HG03439 (cell line): Measurements from ENCODE around the gene IQCM.

Source experiments
- ATAC-seq: cut with Tn5 transposase; IDR thresholded peaks from one replicate; pipeline ENCODE4 v1.9.1; 2021; ENCODE audit warnings: mild to moderate bottlenecking, moderate library complexity; ENCODE audit not compliant: unreplicated experiment

IQCM gene

DNA sequence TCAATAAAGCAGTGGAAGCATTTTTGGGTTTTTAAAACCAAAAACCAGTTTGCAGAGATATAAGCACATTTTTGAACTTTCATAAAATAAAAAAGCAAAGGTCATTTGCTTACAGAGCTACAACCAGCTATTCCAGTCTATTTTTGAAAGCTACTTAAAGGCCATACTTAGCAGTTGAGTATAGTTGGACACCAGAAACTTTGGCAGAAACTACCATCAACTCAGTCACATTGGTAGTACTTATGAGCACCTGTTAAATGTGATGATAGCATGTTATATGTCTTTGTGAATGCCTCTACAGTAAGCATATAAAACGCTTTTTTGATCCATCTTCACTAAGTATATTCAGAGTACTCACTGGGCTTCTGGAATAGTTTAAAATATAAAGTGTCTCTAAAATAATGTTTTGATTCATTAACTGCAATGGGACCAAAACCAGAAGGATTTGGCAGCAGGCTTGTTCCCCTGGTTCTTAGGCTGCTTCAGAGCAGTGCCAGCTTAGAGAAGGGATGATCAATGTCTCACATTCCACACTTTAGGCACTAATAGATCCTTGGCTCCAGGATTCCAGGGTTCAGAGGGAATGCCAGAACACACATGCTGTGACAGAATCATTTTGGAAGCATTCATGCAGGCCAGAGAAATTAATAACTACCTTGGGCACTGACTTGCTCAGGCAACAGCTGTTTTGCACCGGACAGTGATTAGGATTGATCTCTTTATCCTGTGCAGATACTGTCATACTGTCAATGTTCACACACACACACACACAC is 103.9 kb downstream of the IQCM start:
- no peak for ATAC-seq

DNA sequence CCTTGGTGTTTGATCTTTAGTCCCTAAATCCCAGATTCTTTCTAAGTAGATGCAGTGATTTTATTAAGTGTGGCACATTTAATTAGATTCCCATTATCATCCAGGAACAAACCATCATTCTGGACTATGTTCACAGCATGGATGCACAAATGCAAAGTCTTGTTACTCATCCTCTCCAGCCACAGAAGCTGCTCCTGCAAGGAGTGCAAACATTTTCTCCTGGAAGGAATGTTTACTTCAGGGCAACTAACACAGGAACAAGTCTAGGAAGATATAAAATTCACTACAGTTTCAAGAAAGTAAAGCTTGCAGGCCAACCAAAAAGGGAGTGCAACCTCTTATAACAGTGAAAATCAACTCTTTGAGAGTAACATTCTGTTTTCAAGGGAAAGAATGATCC is 106.0 kb downstream of the IQCM start:
- no peak for ATAC-seq

DNA sequence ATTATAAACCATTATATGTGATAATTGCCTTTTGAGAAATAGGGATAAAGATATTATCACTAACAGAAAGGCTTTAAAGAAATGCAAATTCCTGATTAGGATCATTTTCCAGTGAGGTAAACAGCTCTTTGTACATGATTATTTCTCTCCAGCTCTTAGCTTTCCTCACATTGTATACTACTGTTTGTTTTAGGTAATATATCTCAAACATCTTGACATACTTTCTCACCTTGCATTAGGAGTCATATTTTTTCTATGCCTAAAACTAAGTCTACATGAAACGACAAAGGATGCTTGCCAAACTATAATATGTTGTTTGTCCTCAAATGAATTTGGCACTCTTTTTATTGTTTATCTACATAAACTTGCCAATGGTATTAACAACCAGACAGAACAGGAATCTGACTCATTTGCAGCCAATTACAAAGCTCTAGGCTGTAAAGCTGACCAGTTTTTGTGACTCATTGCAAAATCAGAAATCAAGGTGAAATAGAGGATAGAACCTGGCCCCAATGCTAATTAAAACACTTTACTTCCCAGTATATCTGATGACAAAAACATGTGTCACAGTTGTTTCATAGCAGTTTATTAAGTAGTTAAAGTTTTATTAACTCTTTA is 107.0 kb downstream of the IQCM start:
- ATAC-seq, result no peak

DNA sequence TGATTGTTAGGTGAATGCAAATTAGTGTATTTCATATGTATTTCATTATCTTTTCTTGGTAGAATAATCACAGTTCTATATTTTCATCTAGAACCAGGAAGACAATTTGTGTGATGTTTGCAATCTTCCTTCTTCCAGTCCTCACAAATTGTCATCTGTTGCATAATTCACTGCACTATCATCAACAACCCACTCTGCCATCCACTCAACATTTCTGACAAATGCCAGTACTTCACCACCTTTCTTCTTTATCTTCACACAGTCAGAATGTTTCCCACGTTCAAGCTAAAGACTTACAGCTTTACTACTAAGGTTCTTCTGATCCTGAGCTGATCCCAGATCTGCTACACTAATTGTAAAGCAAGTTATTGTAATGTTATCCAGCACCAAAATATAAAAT is 107.8 kb downstream of the IQCM start:
- ATAC-seq, result no peak

DNA sequence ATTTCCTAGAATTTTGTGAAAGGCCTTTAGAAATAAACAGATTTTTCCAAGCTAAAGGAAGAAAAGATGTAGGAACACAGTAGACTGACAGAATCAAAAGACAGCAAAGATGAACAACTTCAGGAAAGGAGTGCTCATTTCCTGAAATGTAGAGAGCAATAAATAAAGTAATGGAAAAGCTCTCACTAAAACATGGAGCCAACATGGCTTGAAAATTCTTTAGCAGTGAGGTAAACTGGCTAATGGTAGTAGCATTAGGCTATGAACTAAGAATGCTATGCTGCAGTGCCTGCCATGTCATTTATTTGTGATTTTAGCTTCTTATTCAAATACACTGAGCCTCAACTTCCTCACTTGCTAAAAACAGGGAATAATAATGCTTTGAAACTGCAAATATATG is 108.7 kb downstream of the IQCM start:
- ATAC-seq, result no peak

DNA sequence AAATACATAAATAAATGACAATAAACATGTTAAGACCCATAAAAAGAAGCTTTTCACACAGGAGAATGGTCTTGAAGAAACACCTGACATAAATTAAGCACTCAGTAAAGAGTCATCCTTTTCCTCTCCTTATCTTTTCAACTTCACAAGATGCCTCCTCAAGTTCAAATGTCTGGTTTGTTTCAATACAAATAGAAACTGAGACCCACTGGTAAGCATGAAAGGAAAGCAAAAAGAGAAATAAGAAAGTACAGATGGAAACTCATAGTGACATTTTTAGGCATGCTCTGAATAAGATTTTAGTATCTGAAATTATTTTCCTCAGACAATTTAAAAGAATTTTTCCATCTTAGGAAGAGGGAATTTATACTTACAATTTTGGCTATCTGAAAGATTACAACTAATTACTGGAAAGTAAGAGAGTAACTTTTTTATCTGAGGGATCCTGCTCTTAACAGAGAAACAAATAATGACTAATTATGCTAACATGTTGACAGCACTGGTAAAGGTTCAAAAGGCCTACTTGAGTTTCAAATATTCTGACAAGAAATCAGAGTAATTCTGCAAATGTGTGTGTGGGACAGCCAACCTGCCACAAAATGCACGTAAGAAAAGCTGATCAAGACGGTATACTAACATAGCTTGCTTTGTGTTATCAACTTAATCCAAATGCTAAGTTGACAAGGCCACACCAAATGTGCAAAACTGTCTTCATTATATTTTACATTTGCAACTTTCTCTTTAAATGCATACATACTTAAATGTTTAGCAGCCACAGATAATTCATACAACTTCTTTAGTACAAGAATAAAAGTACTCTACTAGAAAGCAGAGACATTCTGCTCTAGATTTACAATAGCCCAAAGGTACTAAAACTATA is 113.0 kb downstream of the IQCM start:
- ATAC-seq, result no peak

DNA sequence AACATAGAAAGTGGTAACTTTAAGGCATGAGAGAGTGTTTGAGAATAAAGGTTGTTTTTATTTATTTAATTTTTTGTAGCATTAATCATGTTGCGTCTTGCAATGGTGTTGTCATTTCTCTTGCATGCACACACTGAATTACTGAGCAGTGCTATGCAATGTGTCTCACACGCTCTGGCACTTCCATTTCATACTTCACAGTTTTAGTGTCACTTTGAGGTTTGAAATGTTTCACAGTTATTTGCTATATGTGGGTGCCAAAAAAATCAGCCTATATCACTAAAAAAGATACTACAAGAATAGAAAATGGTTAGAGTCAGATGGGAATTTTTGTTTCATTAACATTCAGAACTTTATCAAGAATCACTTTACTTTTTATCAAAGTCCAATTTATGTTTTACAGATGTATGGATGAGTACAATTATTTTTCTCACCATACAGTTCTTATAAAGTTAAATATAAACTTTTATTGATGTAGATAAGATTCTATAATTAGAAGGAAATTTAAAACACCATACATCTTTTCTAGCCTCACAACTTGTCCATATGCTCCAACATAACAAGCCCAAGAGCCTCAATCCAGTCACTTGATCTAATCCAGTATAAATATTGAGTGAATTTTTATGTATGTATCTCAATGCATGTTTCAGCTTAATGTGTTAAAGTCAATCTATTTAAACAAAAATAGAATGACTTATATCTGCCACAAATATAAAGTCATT is 114.0 kb downstream of the IQCM start:
- no peak for ATAC-seq

DNA sequence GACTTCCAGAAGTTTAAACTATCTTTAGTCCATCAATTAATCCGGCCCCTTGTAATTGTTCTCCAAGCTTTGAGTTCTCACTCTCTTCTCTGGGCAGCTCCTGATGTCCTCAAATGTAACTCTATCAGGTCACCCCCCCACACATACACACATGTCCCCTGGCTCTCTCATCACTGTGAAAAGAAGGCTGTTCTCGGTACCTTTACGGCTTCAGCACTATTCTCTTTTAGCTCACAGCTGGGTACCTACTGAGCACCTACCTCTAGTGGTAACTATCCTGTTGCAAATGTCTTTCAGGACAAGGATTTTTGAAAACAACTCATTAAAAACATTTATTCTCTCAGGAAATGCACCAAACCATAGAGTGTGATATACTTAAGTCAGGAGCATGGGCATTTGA is 115.4 kb downstream of the IQCM start:
- ATAC-seq, result no peak

DNA sequence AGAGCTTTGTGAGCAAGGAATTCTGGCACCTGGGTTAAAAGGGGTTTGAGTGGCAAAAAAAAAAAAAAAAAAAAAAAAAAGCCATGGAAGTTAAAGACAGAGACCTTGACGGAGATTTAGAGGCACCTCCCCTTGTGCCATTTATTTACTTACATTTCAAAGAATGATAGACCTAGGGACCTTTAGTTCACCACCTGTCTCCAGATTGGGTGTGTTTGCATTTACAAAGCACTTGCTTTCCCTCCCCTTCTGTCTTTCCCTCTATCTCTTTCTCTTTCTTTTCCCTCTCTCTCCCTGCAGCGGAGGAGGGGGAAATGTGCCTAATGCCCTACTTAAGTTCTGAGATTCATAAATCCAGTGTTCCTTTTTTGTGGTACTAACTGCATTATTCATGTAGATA is 116.0 kb downstream of the IQCM start:
- ATAC-seq, result no peak

DNA sequence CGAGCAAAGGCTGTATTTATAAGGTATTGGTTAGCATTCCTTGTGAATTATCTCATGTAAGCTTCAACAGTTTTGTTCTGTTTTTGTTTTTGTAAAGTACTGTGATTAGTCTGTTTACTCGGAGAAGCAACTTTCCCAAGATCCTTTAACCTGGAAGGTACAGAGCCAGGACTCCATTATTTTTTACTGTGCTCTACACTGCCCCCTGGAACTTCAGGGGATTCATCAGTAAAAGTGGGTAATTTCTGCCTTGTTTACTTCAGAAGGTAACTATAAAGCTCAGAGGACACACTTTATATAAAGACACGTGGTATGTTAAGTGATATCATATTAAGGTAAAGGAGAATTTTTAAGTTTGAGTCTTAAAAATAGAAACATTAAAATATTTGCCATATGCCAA is 124.9 kb downstream of the IQCM start:
- ATAC-seq, result no peak

DNA sequence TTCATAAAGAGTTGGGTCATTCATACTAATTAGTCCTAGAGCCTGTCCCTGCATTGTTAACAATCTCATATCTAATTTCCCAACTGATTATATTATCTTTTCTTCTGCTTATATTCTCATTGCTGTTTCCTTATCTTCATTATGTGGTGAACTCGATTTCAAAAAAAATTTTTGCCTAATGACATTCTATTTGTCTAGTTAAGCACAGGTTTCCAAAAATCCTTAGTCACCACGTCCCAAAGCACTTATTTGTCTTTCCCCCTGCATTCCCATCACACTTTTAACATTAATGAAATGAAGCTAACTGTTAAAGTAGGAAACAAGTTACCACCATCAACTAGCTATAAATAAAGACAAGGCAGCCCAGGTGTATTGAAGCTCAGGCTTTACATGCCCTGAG is 131.1 kb downstream of the IQCM start:
- no peak for ATAC-seq

DNA sequence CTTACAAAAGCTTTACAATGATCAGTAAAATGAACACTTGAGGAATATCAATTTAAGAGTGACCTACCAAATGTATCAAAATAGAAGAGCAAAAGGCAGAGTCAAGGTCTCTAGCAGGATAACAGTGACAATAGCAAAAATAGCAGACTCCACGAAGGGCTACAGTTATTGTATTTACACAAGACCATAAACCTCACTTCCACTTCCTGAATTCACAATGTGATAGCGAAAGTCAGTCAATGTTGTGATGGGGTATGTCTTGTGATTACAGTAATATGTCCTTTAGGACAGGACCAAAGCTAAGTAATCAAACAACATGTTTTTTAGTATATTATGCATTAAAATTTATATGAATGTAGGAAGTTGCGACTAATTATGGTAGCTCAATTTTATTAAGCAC is 139.6 kb downstream of the IQCM start:
- no peak for ATAC-seq

DNA sequence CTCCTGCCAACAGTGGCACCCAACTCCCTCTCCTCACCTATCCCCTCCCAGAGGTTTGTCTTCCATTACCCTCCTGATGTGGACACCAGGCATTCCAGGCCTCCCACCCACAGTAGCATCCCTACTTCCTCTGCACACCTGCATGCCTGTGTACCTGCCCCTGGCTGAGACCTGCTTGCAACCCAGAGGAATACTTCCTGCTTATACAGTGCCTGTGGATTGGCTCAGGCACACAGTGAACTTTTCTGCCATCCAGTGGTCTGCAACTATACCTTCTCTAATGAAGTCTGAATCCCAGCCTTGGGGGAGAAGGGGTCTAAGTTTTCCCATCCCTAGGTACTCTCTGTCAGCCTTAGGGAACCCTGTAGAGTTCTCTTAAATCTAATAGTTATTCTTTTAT is 169.9 kb downstream of the IQCM start:
- ATAC-seq, result no peak

DNA sequence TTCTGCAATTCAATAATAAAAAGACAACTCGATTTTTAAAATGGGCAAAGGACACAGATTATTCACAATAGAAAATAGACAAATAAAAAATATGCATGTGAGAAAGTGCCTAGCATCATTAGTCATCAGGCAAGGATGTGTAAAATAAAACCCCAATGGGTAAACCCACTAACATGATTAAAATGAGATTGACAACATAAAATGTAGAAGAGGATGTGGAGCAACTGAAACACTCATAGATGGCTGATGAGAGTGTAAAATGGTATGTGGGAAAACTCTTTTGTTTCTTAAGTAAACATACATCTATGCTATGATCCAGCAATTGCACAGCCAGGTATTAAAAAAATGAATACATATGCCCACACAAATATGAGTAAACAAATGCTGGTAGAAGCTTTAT is 177.6 kb downstream of the IQCM start:
- no peak for ATAC-seq

DNA sequence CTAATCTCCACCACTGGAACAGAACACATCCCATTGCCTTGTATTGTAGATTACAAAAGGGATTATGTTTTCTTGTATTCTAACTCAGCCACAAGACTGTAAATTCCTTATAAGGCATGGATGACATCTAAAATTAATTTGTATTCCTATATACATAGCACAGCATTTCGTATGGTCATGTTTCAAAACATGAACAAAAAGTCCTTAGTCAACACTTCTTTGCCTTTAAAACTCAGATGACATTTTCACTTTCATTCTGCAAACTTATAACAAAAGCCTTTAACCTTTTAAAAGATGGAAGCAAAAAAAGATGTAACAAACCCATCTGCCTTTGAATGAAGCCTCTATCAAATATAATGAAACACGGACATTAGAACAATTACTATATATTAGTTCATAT is 181.3 kb downstream of the IQCM start:
- ATAC-seq, result no peak

DNA sequence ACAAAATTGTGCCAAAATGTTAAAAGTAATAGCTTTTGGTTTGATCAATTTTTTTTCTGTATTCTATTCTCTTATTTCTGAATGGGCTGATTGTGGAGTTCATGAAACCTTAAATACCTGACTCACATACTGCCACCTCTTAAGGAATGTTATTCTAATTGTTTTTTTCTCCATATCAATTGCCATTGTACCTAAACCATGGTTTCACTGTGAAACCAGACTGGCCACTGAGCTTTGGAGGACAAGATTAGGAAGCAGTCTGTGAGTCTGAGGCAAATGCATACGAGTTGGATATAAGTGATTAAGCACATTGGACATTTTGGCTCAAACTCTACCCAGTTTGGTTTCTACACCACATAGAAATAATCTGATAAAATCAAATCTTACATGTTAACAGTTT is 184.0 kb downstream of the IQCM start:
- no peak for ATAC-seq

DNA sequence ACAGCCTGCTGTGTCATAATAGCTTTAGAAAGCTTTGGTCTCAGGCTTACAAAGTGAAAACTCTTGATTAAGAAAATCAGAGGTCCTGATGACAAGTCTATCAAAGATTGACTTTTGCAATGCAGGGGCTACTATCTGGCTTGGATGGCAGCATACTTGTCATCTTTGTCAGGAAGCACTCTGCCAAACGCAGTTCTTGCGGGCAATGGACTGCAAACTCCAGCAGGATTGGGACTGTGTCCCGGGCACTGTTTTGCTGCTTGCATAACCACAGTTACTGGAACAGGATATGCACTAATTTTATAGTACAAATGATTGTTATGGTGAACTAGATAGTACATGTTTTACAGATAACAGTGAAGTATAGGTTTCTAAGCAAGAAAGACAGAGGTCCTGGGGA is 185.6 kb downstream of the IQCM start:
- ATAC-seq, result no peak

DNA sequence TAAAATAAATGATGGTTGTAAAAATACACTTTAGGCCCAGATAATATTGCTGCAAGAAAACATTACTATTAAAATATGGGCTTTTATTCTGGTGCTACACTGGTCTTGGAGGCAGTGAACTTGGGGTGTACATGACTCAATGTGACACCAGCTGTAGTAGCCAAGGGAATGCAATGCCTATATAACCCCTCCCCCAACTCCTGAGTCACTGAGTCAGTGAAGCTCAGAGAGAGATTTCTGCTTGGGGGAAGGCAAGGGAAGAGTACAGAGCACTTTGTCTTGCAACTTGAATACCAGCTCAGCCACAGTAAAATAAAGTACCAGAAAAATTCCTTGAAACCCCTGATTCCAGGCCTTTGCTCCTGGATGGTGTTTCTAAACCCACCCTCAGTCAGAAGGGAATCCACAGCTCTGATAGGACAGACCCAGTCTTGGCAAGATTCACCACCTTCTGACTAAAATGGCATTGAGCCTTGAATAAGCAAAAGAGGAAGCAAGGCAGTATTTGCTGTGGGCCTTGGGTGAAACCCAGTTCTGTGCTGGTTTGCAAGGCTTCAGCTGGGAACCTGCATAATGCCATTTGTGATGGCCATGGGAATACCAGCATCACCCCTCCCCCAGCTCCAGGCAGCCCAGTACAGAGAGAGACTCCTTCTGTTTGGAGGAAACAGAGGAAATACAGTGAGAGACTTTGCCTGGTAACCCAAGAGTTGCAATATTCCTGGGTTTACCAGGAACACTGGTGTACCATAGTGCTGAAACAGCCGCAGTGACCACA is 209.9 kb downstream of the IQCM start:
- no peak for ATAC-seq

DNA sequence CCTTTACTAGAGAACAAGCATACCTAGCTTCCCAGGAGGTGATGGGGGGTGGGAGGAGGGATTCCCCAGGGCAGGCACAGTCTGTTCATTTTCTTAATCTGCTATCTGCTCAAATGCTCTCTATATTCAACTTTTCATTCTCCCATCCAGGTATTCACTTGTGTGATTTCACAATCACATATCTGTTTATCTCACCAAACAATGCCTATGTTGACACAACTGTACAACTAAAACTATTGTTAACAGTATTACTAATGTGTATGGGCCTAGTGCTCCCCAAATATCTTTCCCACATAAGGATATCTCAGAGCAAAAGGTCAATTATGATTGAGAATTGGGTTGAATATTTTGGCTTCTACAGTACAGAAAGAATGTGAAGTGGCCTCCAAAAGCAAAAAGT is 210.8 kb downstream of the IQCM start:
- ATAC-seq, result no peak

DNA sequence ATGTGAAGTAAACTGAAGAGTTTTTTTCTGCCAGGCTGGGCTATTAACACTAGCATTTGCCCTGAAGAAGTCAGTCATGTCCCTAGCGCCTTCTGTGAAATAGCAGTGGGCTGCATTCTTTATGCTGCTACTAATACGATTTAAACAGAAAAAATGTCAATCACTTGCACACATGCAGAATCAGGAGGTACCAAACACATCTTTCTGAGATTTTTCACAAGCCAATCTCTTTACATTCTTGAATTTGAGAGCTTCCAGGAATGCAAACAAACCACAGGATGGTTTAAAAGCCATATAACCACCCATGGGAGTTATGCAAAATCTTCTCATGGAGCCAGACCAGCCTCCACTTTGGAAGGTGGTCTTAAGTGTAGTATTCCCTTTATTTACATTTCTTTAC is 220.1 kb downstream of the IQCM start:
- ATAC-seq, result no peak

DNA sequence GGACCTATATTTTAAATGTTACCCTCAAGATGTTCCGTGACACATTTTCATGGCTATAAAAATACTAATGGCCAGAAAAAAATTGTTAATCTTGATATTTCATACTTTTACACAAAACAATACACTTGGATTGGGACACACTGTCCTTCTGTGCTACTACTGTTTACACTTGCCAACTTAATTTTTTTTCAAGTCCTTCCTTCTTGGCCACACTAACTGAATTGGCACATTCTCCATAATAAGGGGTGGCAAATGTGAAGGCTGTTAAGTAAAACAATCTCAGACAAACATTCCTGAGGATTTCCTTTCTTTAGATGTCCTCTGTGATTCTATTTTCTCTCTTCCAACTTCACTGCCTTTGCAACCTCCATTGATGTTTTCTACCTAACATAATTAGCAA is 225.8 kb downstream of the IQCM start:
- no peak for ATAC-seq
